Smooth muscle cell (in vitro differentiated cells): ENCODE measurements around the gene SLC7A14. TPM values are rescaled to one million over a fixed set of nuclear protein-coding genes. Genes with fewer than 3 reads are reported as not detected.

Experiments
- DNase-seq: peaks from one replicate; lab custom pipeline; 2025; ENCODE audit not compliant: unreplicated experiment; lab: John Stamatoyannopoulos, UW
- H2AFZ ChIP-seq: fragments of 200-600 bp; sonication (generic); 2 replicates; pipeline ENCODE4 v1.6.0; 2016; ENCODE audit warnings: antibody characterized with exemption, low read depth, mild to moderate bottlenecking
- H3F3A ChIP-seq: fragments of 200-600 bp; sonication (generic); 2 replicates; pipeline ENCODE4 v1.6.0; 2017; ENCODE audit warnings: antibody characterized with exemption, low read depth
- H3K27ac ChIP-seq: fragments of 200-600 bp; sonication (generic); 2 replicates; pipeline ENCODE4 v1.5.1; 2016; ENCODE audit warnings: low read depth, mild to moderate bottlenecking
- H3K27me3 ChIP-seq: fragments of 200-600 bp; sonication (generic); 2 replicates; pipeline ENCODE4 v1.6.1; 2016; ENCODE audit warnings: low read depth, mild to moderate bottlenecking
- H3K36me3 ChIP-seq: fragments of 200-600 bp; sonication (generic); 2 replicates; pipeline ENCODE4 v1.5.1; 2016; ENCODE audit warnings: low read depth
- H3K4me1 ChIP-seq: fragments of 200-600 bp; sonication (generic); 2 replicates; pipeline ENCODE4 v1.5.1; 2016; ENCODE audit warnings: low read depth
- H3K4me2 ChIP-seq: fragments of 200-600 bp; sonication (generic); 2 replicates; pipeline ENCODE4 v1.6.0; 2016; ENCODE audit warnings: mild to moderate bottlenecking
- H3K4me3 ChIP-seq: fragments of 200-600 bp; sonication (generic); 2 replicates; pipeline ENCODE4 v1.5.1; 2016; ENCODE audit warnings: mild to moderate bottlenecking
- H3K79me2 ChIP-seq: fragments of 200-600 bp; sonication (generic); 2 replicates; pipeline ENCODE4 v1.6.0; 2016; ENCODE audit warnings: low read depth, mild to moderate bottlenecking
- H3K9ac ChIP-seq: fragments of 200-600 bp; sonication (generic); 2 replicates; pipeline ENCODE4 v1.6.0; 2016; ENCODE audit warnings: low read depth
- H3K9me3 ChIP-seq: fragments of 200-600 bp; sonication (generic); replicated peaks from 2 replicates; pipeline ENCODE4 v1.5.1; 2016; ENCODE audit warnings: low read depth
- H4K20me1 ChIP-seq: fragments of 200-600 bp; sonication (generic); 2 replicates; pipeline ENCODE4 v1.6.0; 2016; ENCODE audit warnings: low read depth
- CTCF ChIP-seq: fragments of 200-600 bp; sonication (generic); IDR thresholded peaks from 2 replicates; pipeline ENCODE4 v1.5.1; 2017; ENCODE audit warnings: borderline replicate concordance, mild to moderate bottlenecking, antibody characterized with exemption; ENCODE audit not compliant: insufficient read depth, poor library complexity, severe bottlenecking
- WGBS: methylation state at CpG from one replicate; pipeline ENCODE4 v1.1.7; 2016; ENCODE audit warnings: low lambda C conversion rate; 5-methylcytosine and 5-hydroxymethylcytosine counted together
- polyA plus RNA-seq: library from polyadenylated mRNA; unstranded; fragments of >200 nt; fragmentation: Nextera tagmentation; extraction: Ambion mirVana; gene quantifications from 2 replicates; pipeline ENCODE4 v1.2.1, GENCODE V29; 2016
- total RNA-seq: library from RNA; depleted of rRNA; stranded (reverse); fragments of >200 nt; gene quantifications from 2 replicates; pipeline ENCODE4 v1.2.3, GENCODE V29; 2014

The SLC7A14 gene
- total and polyA plus RNA-seq, 2 experiments from 2014 or later, result not detected

- 60% methylated on average over 3 of the region's 3 CpGs for WGBS
- H2AFZ ChIP-seq, result no peak overlapping the region
- peaks cover 10% of the 10 kb centered on the region for H3K4me1 ChIP-seq
- no peak for TF ChIP-seq CTCF
- no peak overlapping the region for H3K9ac ChIP-seq
- no peaks in the 10 kb centered on the region for H3K36me3 ChIP-seq
- peaks cover 5% of the 10 kb centered on the region for H3K27me3 ChIP-seq
- H4K20me1 ChIP-seq, result no peaks in the 10 kb centered on the region
- DNase-seq, result no peak
- H3K27ac ChIP-seq, result no peak overlapping the region
- H3K9me3 ChIP-seq, result no peaks in the 10 kb centered on the region
- peaks cover 3% of the 10 kb centered on the region for H3F3A ChIP-seq
- no peaks in the 10 kb centered on the region for H3K79me2 ChIP-seq
- no peak overlapping the region for H3K4me3 ChIP-seq
- no peak overlapping the region for H3K4me2 ChIP-seq
These were observed 119.9 kb downstream of the SLC7A14 start for GRCh38 chr3:170465955-170466354.

- no peak for DNase-seq
- Histone ChIP-seq H3K79me2 (no peaks in the 10 kb centered on the region), H2AFZ (no peak overlapping the region), H3K4me2 (no peak overlapping the region), H3F3A (no peaks in the 10 kb centered on the region), H3K27ac (no peak overlapping the region), H3K36me3 (no peaks in the 10 kb centered on the region), H3K4me3 (no peak overlapping the region), H3K9me3 (no peaks in the 10 kb centered on the region), H3K9ac (no peak overlapping the region), H4K20me1 (no peaks in the 10 kb centered on the region), H3K27me3 (peaks cover 8% of the 10 kb centered on the region), H3K4me1 (no peaks in the 10 kb centered on the region)
- TF ChIP-seq CTCF, result no peak
- WGBS, result 84% methylated on average over 4 of the region's 4 CpGs
These were observed 122.9 kb downstream of the SLC7A14 start for GRCh38 chr3:170463011-170463410.

GRCh38 chr3:170458285-170458684 is 127.6 kb downstream of the SLC7A14 start:
- no peaks in the 10 kb centered on the region for H4K20me1 ChIP-seq
- peaks cover 3% of the 10 kb centered on the region for H3K27me3 ChIP-seq
- no peak overlapping the region for H3K4me2 ChIP-seq
- H3K79me2 ChIP-seq, result no peaks in the 10 kb centered on the region
- H3K4me1 ChIP-seq, result no peaks in the 10 kb centered on the region
- H3K27ac ChIP-seq, result no peak overlapping the region
- no peak for DNase-seq
- no peak overlapping the region for H2AFZ ChIP-seq
- no peaks in the 10 kb centered on the region for H3K9me3 ChIP-seq
- no peaks in the 10 kb centered on the region for H3F3A ChIP-seq
- WGBS, result 60% methylated on average over 4 of the region's 4 CpGs
- H3K36me3 ChIP-seq, result no peaks in the 10 kb centered on the region
- TF ChIP-seq CTCF, result no peak
- no peak overlapping the region for H3K9ac ChIP-seq
- no peak overlapping the region for H3K4me3 ChIP-seq

GRCh38 chr3:170454509-170454908 is 131.4 kb downstream of the SLC7A14 start:
- Histone ChIP-seq H3K79me2 (no peaks in the 10 kb centered on the region), H3K4me2 (no peak overlapping the region), H3K4me1 (no peaks in the 10 kb centered on the region), H3K4me3 (no peak overlapping the region), H3K9me3 (no peaks in the 10 kb centered on the region), H3F3A (no peaks in the 10 kb centered on the region), H3K9ac (no peak overlapping the region), H3K27me3 (peaks cover 3% of the 10 kb centered on the region), H3K27ac (no peak overlapping the region), H4K20me1 (no peaks in the 10 kb centered on the region), H3K36me3 (no peaks in the 10 kb centered on the region), H2AFZ (no peak overlapping the region)
- no peak for DNase-seq
- TF ChIP-seq CTCF, result no peak
- 88% methylated on average over 6 of the region's 6 CpGs for WGBS
